ENCODE data around the gene UBALD1.

GRCh38 chr16:4608704-4608980, 6.0 kb downstream of the UBALD1 start:
- TF ChIP-seq POLR2AphosphoS5 (IDR thresholded peaks at IDR 0.05; ENCODE audit: low read depth, low read length): no peak
- TF ChIP-seq, protein P1, sequence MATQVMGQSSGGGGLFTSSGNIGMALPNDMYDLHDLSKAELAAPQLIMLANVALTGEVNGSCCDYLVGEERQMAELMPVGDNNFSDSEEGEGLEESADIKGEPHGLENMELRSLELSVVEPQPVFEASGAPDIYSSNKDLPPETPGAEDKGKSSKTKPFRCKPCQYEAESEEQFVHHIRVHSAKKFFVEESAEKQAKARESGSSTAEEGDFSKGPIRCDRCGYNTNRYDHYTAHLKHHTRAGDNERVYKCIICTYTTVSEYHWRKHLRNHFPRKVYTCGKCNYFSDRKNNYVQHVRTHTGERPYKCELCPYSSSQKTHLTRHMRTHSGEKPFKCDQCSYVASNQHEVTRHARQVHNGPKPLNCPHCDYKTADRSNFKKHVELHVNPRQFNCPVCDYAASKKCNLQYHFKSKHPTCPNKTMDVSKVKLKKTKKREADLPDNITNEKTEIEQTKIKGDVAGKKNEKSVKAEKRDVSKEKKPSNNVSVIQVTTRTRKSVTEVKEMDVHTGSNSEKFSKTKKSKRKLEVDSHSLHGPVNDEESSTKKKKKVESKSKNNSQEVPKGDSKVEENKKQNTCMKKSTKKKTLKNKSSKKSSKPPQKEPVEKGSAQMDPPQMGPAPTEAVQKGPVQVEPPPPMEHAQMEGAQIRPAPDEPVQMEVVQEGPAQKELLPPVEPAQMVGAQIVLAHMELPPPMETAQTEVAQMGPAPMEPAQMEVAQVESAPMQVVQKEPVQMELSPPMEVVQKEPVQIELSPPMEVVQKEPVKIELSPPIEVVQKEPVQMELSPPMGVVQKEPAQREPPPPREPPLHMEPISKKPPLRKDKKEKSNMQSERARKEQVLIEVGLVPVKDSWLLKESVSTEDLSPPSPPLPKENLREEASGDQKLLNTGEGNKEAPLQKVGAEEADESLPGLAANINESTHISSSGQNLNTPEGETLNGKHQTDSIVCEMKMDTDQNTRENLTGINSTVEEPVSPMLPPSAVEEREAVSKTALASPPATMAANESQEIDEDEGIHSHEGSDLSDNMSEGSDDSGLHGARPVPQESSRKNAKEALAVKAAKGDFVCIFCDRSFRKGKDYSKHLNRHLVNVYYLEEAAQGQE (IDR thresholded peaks at IDR 0.05; ENCODE audit: insufficient read depth in 1 of 2, low read depth in 2 of 2, low read length in 2 of 2): no peak
- no peak for TF ChIP-seq SIN3A (IDR thresholded peaks at IDR 0.05; ENCODE audit: borderline replicate concordance, insufficient read depth, low read length)

All from PFSK-1 (cell line).